NCI-H748 treated with DMSO at 0.1 percent for 48 hours (cell line): Measurements from ENCODE around the gene ATCAY.
A peak's percentile ranks its signal among the peaks of the same experiment; 100 is the strongest.

Experiments used
- DNase-seq: peaks from one replicate; lab custom pipeline; 2025; lab: John Stamatoyannopoulos, UW

The ATCAY gene

GRCh38 chr19:3880471-3881271 is at the start of gene ATCAY:
ATCAY (plus strand) TSS chr19:3880685; CDS start chr19:3885768, 5,083 bp downstream.
- peak; percentile 60 for DNase-seq

- no peak for DNase-seq
These were observed 48.9 kb upstream of the ATCAY start for GRCh38 chr19:3831601-3832000.

DNA sequence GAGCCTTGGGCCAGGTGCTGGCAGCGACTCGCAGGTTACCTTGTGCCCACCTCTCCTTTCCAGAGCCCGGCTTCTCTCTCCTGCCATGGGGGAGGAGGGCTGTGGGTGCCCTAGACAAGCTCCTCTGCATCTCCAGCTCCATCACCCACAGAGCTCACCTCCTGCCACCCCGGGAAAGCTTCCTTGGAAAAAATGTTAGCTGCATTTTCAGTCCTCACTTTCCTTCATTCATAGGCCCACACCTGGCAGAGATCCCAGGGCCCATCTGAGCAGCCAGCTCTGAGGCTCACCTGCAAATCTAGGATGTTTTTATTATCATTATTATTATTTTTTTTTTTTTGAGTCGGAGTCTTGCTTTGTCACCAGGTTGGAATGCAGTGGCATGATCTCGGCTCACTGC is 48.5 kb upstream of the ATCAY start:
- DNase-seq, result no peak

- DNase-seq, result no peak
These were observed 46.7 kb upstream of the ATCAY start for GRCh38 chr19:3833578-3834348.

GRCh38 chr19:3834349-3835054 is 46.0 kb upstream of the ATCAY start:
- no peak for DNase-seq

DNA sequence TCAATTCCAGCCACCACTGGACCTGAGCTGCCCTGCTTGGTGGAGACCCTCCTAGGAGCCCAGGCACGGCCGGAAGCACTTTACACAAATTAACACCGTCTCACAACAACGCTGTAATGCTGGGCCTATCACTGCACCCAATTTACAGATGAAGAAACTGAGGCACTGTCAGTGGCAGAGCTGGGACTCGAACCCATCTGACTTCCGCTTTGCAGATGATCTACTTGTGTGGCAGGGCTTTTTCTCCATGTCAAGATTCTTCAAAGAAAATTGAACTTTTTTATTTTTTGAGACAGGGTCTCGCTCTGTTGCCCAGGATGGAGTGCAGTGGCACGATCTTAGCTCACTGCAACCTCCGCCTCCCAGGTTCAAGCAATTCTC is 45.4 kb upstream of the ATCAY start:
- DNase-seq, result no peak

DNA sequence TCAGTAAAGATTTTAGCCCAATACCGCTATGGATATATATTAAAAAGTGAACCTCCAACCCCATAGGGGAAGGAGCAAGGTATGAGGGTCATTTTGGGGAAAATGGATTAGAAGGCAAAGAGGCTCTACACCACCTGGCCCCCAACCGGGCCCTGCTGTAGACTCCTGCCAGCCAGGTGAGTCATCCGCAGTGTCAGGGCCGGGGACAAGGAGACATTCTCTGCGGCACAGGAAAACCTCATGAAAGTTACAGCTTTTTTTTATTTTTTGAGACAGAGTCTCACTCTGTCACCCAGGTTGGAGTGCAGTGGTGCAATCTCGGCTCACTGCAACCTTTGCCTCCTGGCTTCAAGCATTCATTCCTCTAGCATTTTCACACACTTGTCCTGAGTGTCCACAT is 43.6 kb upstream of the ATCAY start:
- DNase-seq, result no peak

GRCh38 chr19:3837332-3837731 is 43.2 kb upstream of the ATCAY start:
- no peak for DNase-seq

DNA sequence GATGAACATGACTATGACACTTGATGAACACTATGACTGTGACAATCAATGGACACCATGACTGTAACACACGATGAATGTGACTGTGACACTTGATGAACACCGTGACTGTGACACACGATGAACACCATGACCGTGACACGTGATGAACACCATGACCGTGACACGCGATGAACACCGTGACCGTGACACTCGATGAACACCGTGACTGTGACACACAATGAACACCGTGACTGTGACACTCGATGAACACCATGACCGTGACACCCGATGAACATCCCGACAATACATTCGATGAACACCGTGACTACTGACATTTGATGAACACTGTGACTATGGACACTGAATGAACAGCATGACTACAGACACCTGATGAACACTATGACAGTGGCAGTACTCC is 42.6 kb upstream of the ATCAY start:
- DNase-seq, result no peak

DNA sequence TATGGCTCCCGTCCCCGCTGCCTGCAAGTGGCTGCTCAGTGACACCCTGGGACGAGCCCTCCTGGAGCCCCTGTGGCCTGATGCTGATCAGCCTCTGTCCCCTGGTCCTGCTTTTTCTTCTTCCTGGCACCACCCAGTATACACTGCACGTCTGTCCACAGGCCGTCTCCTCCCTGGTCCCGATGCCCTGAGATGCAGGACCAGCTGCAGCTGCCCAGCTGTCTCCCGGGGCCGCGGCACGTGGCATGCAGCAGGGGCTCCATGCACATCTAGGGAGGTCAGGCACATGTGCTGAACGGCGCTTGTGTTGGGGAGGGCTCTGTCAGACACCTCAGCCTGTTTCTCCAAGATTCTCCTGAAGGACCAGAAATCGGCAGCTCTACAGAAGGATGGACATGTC is 41.8 kb upstream of the ATCAY start:
- DNase-seq, result no peak

DNA sequence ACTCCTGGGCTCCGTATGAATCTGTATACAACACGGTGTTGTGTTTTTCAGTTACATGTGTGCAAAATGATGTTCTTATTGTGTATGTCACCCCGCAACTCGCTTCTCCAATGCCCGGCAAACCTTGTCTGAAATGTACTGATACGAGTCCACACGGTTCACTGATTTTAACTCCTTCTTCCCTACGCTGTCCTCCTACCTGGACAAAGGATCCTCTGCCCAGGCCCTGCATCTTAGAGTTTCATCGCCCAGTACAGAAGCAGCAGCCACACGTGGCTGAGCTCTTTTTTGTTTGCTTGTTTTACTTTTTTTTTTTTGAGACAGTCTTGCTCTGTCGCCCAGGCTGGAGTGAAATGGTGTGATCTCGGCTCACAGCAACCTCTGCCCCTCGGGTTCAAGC is 40.5 kb upstream of the ATCAY start:
- no peak for DNase-seq

DNA sequence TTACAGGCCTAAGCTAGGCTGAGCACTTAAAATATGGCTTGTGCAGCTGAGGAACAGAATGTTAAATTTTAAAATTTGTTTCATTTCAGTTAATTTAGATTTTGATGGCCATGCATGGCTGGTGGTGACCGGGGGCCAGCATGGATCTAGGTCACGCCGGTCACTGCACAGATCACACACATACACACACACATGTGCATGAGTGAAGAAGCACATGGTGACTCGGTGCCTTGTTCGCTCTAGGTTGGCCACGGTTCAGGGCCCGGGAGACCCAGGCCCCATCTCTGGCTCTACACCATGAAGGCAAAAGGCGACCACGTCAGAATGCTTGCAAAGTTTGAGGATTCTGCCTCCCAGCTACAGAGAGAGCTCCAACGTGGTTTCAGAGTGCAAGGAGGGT is 39.7 kb upstream of the ATCAY start:
- no peak for DNase-seq

DNA sequence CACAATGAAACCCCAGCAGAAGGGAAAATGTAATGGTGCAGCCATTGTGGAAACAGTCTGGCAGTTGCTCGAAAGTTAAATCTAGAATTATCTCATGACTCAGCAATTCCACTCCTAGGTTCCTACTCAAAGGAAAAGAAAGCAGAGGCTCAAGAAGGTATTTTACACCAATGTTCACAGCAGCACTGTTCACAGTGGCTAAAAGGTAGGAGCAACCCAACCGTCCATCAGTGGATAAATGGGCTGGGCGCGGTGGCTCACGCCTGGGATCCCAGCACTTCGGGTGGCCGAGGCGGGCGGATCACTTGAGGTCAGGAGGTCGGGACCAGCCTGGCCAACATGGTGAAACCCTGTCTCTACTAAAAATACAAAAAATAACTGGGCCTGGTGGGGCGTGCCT is 37.5 kb upstream of the ATCAY start:
- no peak for DNase-seq

DNA sequence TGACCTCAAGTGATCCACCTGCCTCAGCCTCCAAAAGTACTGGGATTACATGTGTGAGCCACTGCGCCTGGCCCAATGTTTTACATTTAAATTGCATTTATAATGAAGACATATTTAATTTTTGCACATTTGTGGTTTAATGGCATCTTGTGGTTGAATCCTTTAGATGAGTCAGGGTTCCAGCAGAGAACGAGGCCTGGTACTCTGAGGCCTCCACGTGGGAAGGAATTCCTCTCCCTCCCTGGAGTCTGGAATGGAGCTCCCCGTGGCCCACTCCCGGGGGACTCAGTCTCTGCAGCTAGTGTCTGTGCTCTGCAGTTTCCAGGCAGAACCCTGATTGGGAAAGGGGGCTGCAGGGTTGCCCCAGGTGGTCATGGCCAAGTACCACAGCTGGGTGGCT is 35.9 kb upstream of the ATCAY start:
- no peak for DNase-seq

DNA sequence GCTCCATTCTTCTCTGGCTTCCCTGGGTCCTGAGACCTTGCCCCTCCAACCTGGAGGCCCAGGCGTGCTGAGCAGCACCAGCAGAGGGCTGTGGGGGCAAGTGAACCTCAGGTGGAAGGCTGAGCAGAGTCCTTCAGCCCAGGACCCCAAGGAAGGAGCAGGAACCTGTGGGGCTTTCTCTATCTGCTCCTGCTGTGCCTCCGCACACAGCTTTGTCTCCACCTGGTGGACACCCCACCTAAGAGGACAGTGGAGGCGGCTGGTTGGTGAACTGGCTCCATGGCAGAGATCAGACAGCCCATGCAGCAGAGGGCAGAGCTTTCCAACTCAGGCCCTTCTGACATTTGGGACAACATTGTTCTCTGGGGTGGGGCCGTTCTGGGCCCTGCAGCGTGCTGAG is 31.4 kb upstream of the ATCAY start:
- no peak for DNase-seq

GRCh38 chr19:3849787-3850186 is 30.7 kb upstream of the ATCAY start:
- DNase-seq, result no peak

GRCh38 chr19:3850320-3850972 is 30.0 kb upstream of the ATCAY start:
- DNase-seq, result no peak

GRCh38 chr19:3851254-3852176 is 29.0 kb upstream of the ATCAY start:
- DNase-seq, result no peak

GRCh38 chr19:3852177-3852511 is 28.3 kb upstream of the ATCAY start:
- DNase-seq, result no peak

DNA sequence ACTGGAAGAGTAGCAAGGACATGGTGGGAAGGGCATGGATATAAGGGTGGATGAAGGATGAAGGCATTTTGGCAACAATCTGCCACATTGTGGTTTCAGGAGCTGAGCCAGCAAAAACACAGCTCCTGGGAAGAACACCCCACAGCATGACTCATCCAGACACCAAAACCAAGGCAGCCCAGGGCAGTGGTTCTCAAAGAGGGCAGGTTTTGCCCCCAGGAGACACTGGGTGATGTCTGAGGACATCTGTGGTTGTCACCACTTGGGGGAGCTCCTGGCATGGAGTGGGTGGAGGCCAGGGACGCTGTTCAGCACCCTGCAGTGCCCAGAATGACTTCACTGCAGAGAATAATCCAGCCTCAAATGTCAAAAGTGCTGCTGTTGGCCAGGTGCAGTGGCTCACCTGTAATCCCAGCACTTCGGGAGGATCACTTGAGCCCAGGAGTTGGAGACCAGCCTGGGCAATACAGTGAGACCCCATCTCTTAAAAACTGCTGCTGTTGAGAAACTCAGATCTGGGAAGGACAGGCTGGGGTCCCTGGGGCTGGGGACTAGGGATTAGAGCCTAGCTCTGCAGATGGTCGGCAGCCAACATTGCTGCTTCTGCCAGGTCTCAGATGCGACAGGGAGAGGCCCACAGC is 27.8 kb upstream of the ATCAY start:
- no peak for DNase-seq

GRCh38 chr19:3855320-3855719 is 25.2 kb upstream of the ATCAY start:
- DNase-seq, result no peak
